ENCODE data around the gene C11orf21. TPM values are rescaled to one million over a fixed set of nuclear protein-coding genes. Genes with fewer than 3 reads are reported as not detected.

Gene C11orf21
- total and polyA plus RNA-seq, 2 of the 8 experiments (the other 6 are each of a cell fraction or from before 2014, with no cell fraction given): not detected

DNA sequence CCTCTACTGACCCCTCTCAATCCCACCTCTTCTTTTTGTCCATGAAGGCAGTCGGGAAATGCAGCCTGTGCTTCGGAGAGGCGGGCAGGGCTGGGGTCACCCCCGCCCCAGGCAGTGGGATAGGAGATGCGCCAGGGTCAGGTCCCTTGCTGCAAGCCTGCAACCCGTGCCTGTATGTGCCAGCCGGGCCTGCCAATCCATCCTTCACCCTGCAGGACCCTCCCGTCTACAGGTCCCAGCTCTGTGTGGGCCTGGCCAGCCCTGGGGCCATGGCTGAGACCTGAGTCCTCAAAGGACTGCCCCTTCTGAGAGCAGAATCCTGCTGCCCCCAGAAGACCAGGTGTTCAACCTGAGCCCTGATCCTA, 42.3 kb downstream of the C11orf21 start:
- Histone ChIP-seq H3K27ac (ENCODE audit: low read depth, low read length) (no peak overlapping the region), H4K20me1 (replicated peaks in 1 of 2; ENCODE audit: control insufficient read depth in 1 of 2, insufficient read depth in 2 of 2, low read length in 2 of 2) (peaks cover 0 to 1% of the 10 kb centered on the region in 2 experiments), H2BK5ac (ENCODE audit: low read depth, low read length) (no peak overlapping the region), H3K14ac (ENCODE audit: insufficient read length) (no peak overlapping the region), H3K4me2 (ENCODE audit: insufficient read depth in 1 of 2, low read depth in 2 of 2, low read length in 2 of 2) (no peak overlapping the region), H3K79me2 (ENCODE audit: control insufficient read depth in 1 of 2, insufficient read depth in 2 of 2, low read length in 2 of 2) (no peaks in the 10 kb centered on the region), H3K56ac (replicated peaks; ENCODE audit: insufficient read length, low read depth, low read length) (no peak overlapping the region), H3K4me3 (ENCODE audit: extremely low read depth in 1 of 4, insufficient read depth in 2 of 4, low read depth in 3 of 4, low read length in 4 of 4) (no peak overlapping the region), H3K18ac (ENCODE audit: extremely low read depth, low read length) (no peak overlapping the region), H2BK12ac (ENCODE audit: low read depth, low read length) (no peak overlapping the region), H2BK15ac (ENCODE audit: low read length) (no peak overlapping the region), H4K8ac (ENCODE audit: extremely low read depth, insufficient read depth, low read length) (no peak overlapping the region), H2BK120ac (replicated peaks; ENCODE audit: low read depth, low read length) (no peak overlapping the region), H3K27me3 (replicated peaks in 1 of 4; ENCODE audit: control insufficient read depth in 3 of 4, extremely low read depth in 1 of 4, insufficient read depth in 3 of 4, low read length in 3 of 4) (peaks cover 0 to 3% (median 0%) of the 10 kb centered on the region in 4 experiments; a peak in 5 of 7 replicates), H3K9ac (replicated peaks in 1 of 4; ENCODE audit: extremely low read depth in 1 of 4, low read depth in 3 of 4, low read length in 3 of 4) (no peak overlapping the region), H3K4ac (replicated peaks; ENCODE audit: insufficient read length, low read depth, low read length) (no peak overlapping the region), H2AFZ (ENCODE audit: low read length) (no peak overlapping the region), H3K9me3 (ENCODE audit: insufficient read depth in 2 of 2, low read depth in 1 of 2, low read length in 1 of 2) (no peaks in the 10 kb centered on the region), H3K23me2 (ENCODE audit: low read depth, low read length) (no peaks in the 10 kb centered on the region), H3K79me1 (ENCODE audit: low read depth, low read length) (no peaks in the 10 kb centered on the region), H3K4me1 (replicated peaks in 1 of 4; ENCODE audit: control insufficient read depth in 3 of 4, insufficient read depth in 4 of 4, low read length in 3 of 4) (no peaks in the 10 kb centered on the region; a peak in 1 of 7 replicates), H3K36me3 (ENCODE audit: control insufficient read depth in 2 of 4, insufficient read depth in 4 of 4, low read length in 3 of 4) (no peaks in the 10 kb centered on the region), H4K91ac (replicated peaks; ENCODE audit: insufficient read length, low read length) (no peak overlapping the region), H2AK5ac (ENCODE audit: low read depth, low read length) (no peak overlapping the region), H2BK20ac (ENCODE audit: low read length) (no peak overlapping the region), H4K5ac (ENCODE audit: insufficient read length, low read depth, low read length) (no peak overlapping the region), H3K23ac (ENCODE audit: insufficient read length) (no peak overlapping the region)
- POLR2A ChIA-PET (ENCODE audit: partially characterized antibody): interaction anchor here (0.6 kb wide), 1 partner anchor 28 kb away, joined by 3 read pairs; no protein-coding TSS in a partner anchor
- DNase-seq (ENCODE audit: low read depth in 1 of 2, low spot score in 2 of 2): no peak
- FAIRE-seq: no peak
- 81% methylated on average over 7 of the region's 8 CpGs; no CpG with 5 or more reads in 1 of the 2 experiments for WGBS, 2 experiments (ENCODE audit: extremely low coverage in 1 of 2, insufficient coverage in 1 of 2, insufficient read length in 1 of 2, insufficient replicate concordance in 2 of 2, low coverage in 1 of 2, low lambda C conversion rate in 2 of 2, missing lambda C conversion rate in 1 of 2)
- CTCF ChIA-PET (ENCODE audit: partially characterized antibody): interaction anchor here (0.9 to 1.5 kb wide), 2 partner anchors 10 to 41 kb away, joined by 3 read pairs; no protein-coding TSS in a partner anchor
- TF ChIP-seq HDAC6 (IDR thresholded peaks at IDR 0.05; ENCODE audit: low read depth, low read length) (no peak), CTBP2 (IDR thresholded peaks at IDR 0.05; ENCODE audit: borderline replicate concordance, insufficient read depth, insufficient read length, low read length) (no peak), SRF (IDR thresholded peaks at IDR 0.05; ENCODE audit: low read depth, low read length) (no peak), TAF7 (optimal IDR thresholded peaks at IDR 0.05; ENCODE audit: borderline replicate concordance, low read depth, low read length) (no peak), SP1 (IDR thresholded peaks at IDR 0.05; ENCODE audit: low read depth, low read length) (no peak), SIRT6 (IDR thresholded peaks at IDR 0.05; ENCODE audit: low read length) (no peak), ZNF274 (IDR thresholded peaks at IDR 0.05; ENCODE audit: borderline replicate concordance, extremely low read depth, low read length) (no peak), PHF8 (conservative IDR thresholded peaks at IDR 0.05; ENCODE audit: low read depth, low read length) (no peak), JUND (IDR thresholded peaks at IDR 0.05; ENCODE audit: low read length) (no peak), KDM1A (IDR thresholded peaks at IDR 0.05; ENCODE audit: borderline replicate concordance, low read length) (no peak), RFX5 (IDR thresholded peaks at IDR 0.05; ENCODE audit: borderline replicate concordance, low read depth, low read length) (no peak), MAFK (IDR thresholded peaks at IDR 0.05; ENCODE audit: low read depth, low read length) (no peak)
- TF ChIP-seq, protein P1, sequence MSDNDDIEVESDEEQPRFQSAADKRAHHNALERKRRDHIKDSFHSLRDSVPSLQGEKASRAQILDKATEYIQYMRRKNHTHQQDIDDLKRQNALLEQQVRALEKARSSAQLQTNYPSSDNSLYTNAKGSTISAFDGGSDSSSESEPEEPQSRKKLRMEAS (IDR thresholded peaks at IDR 0.05): no peak

Measured in H1 (cell line).